VCaP (cell line): ENCODE measurements around the gene PTPRE.

Experiments used
- H3K27ac ChIP-seq: fragments of 450-650 bp; 2 replicates; pipeline ENCODE4 v1.5.1; 2017
- TF ChIP-seq, protein P1 (sequence below): fragments of 450-650 bp; conservative IDR thresholded peaks from 2 replicates; pipeline ENCODE4 v1.5.1; 2017; ENCODE audit warnings: mild to moderate bottlenecking, moderate library complexity

Gene PTPRE

DNA sequence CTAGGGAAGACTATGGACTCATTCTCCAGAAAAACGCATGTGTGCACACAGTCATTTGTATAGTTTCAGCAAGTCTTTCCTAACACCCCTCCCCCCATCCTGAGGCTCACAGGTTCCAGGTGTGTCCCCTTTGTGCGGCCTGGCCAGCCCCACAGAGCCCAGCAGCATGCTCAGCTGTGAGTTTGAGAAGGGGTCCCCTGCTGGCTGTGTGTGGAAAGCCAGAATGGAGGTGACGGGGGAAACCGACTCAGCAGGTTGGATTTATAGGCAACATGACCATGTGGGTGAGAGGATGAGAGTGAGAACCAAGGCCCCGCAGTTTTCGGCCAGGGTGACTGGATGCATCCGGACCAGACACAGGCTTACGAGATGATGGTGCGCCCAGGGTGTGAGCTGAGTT lies 9.9 kb downstream of the PTPRE start:
- no peak overlapping the region for H3K27ac ChIP-seq
- TF ChIP-seq, protein P1, sequence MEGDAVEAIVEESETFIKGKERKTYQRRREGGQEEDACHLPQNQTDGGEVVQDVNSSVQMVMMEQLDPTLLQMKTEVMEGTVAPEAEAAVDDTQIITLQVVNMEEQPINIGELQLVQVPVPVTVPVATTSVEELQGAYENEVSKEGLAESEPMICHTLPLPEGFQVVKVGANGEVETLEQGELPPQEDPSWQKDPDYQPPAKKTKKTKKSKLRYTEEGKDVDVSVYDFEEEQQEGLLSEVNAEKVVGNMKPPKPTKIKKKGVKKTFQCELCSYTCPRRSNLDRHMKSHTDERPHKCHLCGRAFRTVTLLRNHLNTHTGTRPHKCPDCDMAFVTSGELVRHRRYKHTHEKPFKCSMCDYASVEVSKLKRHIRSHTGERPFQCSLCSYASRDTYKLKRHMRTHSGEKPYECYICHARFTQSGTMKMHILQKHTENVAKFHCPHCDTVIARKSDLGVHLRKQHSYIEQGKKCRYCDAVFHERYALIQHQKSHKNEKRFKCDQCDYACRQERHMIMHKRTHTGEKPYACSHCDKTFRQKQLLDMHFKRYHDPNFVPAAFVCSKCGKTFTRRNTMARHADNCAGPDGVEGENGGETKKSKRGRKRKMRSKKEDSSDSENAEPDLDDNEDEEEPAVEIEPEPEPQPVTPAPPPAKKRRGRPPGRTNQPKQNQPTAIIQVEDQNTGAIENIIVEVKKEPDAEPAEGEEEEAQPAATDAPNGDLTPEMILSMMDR, result no peak

DNA sequence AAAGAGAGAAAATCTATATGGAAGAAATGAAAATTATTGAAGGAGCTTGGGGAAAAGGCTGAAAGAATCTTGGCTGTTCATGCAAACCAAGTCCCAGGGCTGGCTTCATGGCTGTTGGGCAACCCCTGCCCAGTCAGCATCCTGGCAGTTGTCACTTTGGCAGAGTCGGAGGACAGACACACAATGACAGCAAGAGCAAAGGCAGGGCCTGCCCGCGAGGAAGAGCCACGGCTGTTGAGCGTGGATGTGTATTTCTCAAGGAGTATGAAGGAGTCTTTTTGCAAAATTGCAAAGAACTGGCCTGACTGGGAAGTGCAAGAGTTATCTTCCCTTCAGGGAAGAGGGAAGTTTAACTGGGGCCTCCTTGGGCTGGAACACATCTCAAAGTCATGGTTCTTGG lies 11.7 kb downstream of the PTPRE start:
- TF ChIP-seq, protein P1, result no peak
- no peak overlapping the region for H3K27ac ChIP-seq

DNA sequence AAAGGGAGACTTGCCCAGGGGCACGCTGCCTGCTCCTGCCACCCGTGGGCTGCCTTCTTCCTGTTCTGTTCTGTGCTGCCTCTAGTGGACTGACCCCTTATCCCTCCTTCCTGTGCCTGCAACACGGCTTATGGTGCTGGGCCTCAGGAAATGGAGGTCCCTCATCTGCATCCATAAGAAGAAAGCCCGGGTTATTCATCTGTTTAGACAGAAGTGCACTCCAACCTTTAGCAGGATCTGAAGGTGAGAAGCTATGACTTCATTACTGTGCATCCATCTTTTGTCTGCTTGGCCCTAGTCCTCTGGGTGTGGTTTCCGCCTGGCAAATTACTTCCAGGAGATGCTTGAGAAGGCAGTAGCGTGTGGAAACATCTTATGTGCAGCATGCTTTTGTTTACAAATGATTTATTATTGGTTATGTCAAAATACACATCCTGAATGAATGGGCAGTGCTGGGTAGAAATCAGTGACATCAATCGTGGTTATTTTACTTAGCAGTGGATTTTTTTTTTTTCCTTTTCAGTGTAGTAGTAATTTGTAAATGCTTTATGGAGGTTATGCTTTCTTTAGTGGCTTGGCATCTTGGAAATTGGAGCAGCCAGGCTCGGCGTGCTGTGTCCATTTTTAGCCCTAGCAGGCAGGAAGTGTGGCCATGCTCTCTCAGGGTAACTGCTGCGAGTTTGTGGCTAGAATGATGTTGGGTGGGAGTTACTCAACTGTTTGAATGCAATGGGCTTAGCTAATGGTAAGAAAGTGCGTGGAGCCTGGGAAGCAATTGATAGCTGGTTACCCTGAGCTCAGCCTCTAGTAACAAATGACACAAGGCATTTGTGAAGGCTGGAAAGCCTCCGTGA lies 12.7 kb downstream of the PTPRE start:
- no peak overlapping the region for H3K27ac ChIP-seq

DNA sequence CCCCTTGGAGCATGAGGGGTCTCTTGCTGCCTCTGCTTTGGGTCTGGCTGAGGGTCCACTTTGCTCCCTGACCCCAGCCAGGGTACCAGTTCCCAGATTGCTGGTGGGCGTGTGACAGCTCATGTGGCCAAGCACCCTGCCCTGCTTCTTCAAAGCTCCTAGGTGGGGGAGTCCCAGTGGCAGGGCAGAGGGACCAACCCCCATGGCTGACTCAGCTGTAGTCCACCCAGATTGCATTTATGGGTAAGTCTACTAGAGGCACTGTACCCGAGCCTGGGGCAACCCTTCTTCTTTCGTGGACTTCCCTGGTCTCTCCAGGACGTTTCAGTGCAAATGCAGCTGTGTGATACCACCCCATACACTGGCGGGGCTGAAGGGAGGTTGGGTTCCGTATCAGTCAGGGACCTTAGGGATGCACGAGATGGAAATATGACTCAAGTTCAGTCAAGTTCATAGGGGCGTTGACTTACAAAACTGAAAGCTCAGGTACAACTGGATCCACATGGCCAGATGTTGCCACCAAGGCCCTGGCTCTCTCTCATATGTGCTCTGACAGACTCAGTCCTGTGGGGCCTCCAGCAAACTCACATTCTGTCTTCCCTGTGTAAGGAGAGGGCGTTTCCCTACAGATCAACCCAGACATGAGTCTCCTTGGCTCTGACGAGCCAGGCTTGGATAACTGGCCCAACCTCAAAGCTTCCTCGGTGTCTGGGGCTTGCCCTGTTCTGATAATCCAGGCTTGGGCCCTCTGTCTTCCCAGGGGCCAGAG lies 13.6 kb downstream of the PTPRE start:
- no peak overlapping the region for H3K27ac ChIP-seq
- TF ChIP-seq, protein P1, result no peak

More for the DNA sequence above, 12.7 kb downstream of the PTPRE start:
- TF ChIP-seq, protein P1, result no peak

DNA sequence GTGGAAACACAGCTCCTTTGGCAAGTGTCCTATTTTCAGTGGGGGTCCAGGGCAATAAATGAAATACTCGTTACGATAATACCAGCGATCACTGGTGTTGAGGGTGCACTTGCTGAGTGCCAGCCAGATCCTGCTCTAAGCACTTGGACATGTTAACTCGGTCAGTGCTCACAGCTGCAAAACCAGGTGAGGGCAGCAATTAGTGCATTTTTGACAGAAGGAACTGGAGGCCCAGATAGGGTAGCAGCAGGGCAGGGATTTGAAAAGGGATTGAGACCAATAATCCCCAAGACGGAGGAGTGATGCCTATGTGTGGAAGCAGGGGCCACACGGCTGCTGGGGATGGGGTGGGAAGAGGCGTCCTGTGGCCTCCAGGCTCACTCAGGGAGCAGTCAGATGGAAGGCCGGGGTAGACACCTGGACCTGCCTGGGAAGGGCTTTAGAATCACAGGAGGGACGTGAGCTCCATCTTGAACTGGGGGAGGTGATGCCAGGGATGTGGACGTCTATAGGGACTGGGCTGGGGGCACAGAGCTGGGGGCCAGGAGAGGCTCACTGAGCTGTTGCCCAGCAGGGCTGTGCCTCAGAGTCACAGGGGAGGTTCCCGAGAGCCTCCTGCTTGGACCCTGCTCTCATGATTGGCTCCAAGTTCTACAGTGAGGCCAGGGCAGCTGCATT lies 14.3 kb downstream of the PTPRE start:
- no peak overlapping the region for H3K27ac ChIP-seq
- TF ChIP-seq, protein P1, result no peak

DNA sequence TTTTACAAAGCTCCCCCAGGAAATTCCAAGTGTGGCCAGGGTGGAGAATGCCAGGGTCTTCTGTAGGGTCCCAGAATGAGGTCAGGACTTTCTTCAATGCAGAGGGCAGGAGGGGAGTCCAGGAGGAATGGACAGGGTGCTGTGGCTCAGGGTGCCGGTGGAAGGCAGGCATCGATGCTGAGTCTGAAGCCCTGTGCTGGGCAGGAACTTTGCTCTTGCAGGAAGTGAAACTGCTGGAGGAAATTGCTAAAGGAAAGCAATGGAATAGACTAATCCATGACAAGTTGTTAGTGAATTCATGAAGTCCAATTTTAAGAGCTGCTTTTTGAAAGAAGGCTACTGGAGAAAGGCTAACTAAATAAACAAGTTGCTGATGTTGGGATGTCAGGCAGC lies 14.8 kb downstream of the PTPRE start:
- TF ChIP-seq, protein P1, result no peak
- no peak overlapping the region for H3K27ac ChIP-seq

DNA sequence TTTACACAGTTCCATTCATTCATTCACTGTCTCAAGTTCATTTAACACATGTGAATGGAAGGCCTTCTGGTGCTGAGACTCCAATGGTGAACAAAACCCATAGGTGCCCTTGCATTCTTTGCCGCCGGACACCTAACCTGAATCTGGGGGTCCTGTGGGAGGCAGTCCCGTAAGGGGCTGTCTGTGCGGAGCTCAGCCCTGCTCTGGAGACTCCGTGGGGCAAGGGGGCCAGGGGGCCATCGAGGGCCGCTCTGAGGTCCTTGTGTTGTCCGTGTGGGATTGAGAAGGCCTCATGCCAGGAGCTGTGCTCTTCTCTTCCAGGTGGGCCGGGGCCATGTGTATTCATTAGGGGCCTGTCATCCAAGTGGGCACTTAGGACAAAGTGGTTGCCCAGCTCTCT lies 15.3 kb downstream of the PTPRE start:
- no peak overlapping the region for H3K27ac ChIP-seq
- TF ChIP-seq, protein P1, result no peak
